IPS-15b (cell line): Measurements from ENCODE around the gene ZWILCH.
A peak's percentile ranks its signal among the peaks of the same experiment; 100 is the strongest.
"Not testable (repeated sequence)": the region's sequence is repeated elsewhere in the genome, so short reads cannot be mapped to it uniquely, and the experiment has no call there.

Source experiments
- H3K27me3 ChIP-seq: one replicate; pipeline ENCODE4 v1.6.1; 2013; ENCODE audit warnings: low read length; ENCODE audit not compliant: control insufficient read depth, insufficient read depth
- H3K36me3 ChIP-seq: one replicate; pipeline ENCODE4 v1.6.1; 2013; ENCODE audit warnings: low read length; ENCODE audit not compliant: control insufficient read depth, insufficient read depth
- H3K4me1 ChIP-seq: one replicate; pipeline ENCODE4 v1.6.1; 2013; ENCODE audit warnings: mild to moderate bottlenecking, low read length; ENCODE audit not compliant: control insufficient read depth, insufficient read depth
- H3K4me3 ChIP-seq: one replicate; pipeline ENCODE4 v1.5.1; 2013; ENCODE audit warnings: low read depth, low read length
- H3K9ac ChIP-seq: one replicate; pipeline ENCODE4 v1.6.1; 2013; ENCODE audit warnings: low read depth, mild to moderate bottlenecking, low read length
- H3K9me3 ChIP-seq: one replicate; pipeline ENCODE4 v1.6.1; 2013; ENCODE audit warnings: mild to moderate bottlenecking, low read length; ENCODE audit not compliant: control insufficient read depth, insufficient read depth

Gene ZWILCH

DNA sequence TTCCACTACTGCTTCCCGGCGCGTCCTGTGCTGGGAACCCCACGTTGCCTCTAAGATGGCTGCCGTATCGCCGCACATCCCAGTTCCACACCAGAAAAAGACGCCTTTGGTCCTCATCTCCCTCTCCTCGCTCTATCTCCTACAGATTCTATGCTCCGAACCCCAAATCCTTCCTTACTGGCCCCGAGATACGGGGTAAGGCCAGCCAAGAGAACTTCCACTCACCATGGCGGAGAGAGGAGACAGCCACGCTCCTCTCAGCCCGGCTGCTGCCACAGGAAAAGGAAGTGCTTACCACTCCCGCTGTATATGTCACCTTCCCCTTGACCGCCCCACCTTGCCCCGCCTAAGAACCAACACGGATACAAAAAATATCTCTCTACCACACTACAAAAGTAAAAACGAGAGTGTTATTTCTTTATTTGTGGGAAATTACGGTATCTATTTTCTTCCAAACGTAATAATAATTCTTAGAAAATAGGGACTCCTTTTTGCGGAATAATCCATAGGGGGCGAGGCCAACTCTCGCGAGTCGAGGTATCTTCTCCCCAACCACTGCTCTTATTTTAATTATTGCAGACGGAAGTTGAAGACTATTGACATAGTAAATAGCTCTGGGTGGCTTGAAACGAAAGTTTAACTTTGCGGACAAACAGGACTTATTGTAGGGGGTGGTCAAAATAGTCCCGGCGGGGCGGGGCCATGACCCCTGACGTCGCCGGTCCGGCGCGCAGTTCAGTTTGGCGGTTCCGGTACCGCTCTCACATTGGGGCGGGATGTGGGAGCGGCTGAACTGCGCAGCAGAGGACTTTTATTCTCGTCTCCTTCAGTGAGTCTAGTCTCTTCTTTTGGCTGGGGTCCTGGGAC, at the start of gene ZWILCH, which contains the start of gene RPL4:
Gene ZWILCH, plus strand, starts transcription at position 764 of the 867 bp plus-strand sequence. Its CDS starts 13 bp downstream, at position 777.
Gene RPL4, minus strand, starts transcription at position 293 of the 867 bp plus-strand sequence. Its CDS starts 65 bp downstream, at position 228.
- Histone ChIP-seq H3K9ac (peak within 1 kb of the TSS; percentile 99), H3K9me3 (no peaks in the 10 kb centered on the region), H3K36me3 (peaks cover 28% of the 10 kb centered on the region), H3K4me1 (no peaks in the 10 kb centered on the region), H3K4me3 (peak within 1 kb of the TSS; percentile 73), H3K27me3 (no peaks in the 10 kb centered on the region)

GRCh38 chr15:66456211-66456610, 48.9 kb upstream of the ZWILCH start:
- no peaks in the 10 kb centered on the region for H3K9me3 ChIP-seq
- H3K4me1 ChIP-seq: peaks cover 4% of the 10 kb centered on the region
- H3K36me3 ChIP-seq: no peaks in the 10 kb centered on the region
- H3K9ac ChIP-seq: no peak overlapping the region
- H3K27me3 ChIP-seq: no peaks in the 10 kb centered on the region
- H3K4me3 ChIP-seq: no peak overlapping the region

GRCh38 chr15:66459818-66460615, 45.1 kb upstream of the ZWILCH start:
- Histone ChIP-seq H3K27me3 (no peaks in the 10 kb centered on the region), H3K9me3 (no peaks in the 10 kb centered on the region), H3K36me3 (no peaks in the 10 kb centered on the region), H3K9ac (no peak overlapping the region), H3K4me1 (peaks cover 16% of the 10 kb centered on the region), H3K4me3 (no peak overlapping the region)

- H3K4me1 ChIP-seq: peaks cover 16% of the 10 kb centered on the region
- not testable (repeated sequence) for H3K4me3 ChIP-seq, H3K36me3 ChIP-seq, H3K9ac ChIP-seq, H3K9me3 ChIP-seq, H3K27me3 ChIP-seq
Observed at GRCh38 chr15:66461294-66461693, 43.8 kb upstream of the ZWILCH start.

- Histone ChIP-seq H3K4me3 (no peak overlapping the region), H3K9ac (no peak overlapping the region), H3K9me3 (no peaks in the 10 kb centered on the region), H3K4me1 (peaks cover 16% of the 10 kb centered on the region), H3K36me3 (no peaks in the 10 kb centered on the region), H3K27me3 (no peaks in the 10 kb centered on the region)
Observed at GRCh38 chr15:66461917-66462316, 43.2 kb upstream of the ZWILCH start.

- Histone ChIP-seq H3K9ac (no peak overlapping the region), H3K27me3 (no peaks in the 10 kb centered on the region), H3K9me3 (no peaks in the 10 kb centered on the region), H3K4me1 (peaks cover 16% of the 10 kb centered on the region), H3K36me3 (no peaks in the 10 kb centered on the region), H3K4me3 (no peak overlapping the region)
Observed at GRCh38 chr15:66462627-66463026, 42.5 kb upstream of the ZWILCH start.

- peaks cover 12% of the 10 kb centered on the region for H3K4me1 ChIP-seq
- H3K36me3 ChIP-seq: not testable (repeated sequence)
Observed at GRCh38 chr15:66465294-66465693, 39.8 kb upstream of the ZWILCH start.

GRCh38 chr15:66467162-66468040, 37.7 kb upstream of the ZWILCH start:
- H3K27me3 ChIP-seq, H3K4me3 ChIP-seq, H3K9me3 ChIP-seq, H3K36me3 ChIP-seq, H3K9ac ChIP-seq: not testable (repeated sequence)
- H3K4me1 ChIP-seq: peaks cover 15% of the 10 kb centered on the region

More at GRCh38 chr15:66465294-66465693, 39.8 kb upstream of the ZWILCH start:
- not testable (repeated sequence) for H3K9me3 ChIP-seq, H3K4me3 ChIP-seq, H3K27me3 ChIP-seq, H3K9ac ChIP-seq

DNA sequence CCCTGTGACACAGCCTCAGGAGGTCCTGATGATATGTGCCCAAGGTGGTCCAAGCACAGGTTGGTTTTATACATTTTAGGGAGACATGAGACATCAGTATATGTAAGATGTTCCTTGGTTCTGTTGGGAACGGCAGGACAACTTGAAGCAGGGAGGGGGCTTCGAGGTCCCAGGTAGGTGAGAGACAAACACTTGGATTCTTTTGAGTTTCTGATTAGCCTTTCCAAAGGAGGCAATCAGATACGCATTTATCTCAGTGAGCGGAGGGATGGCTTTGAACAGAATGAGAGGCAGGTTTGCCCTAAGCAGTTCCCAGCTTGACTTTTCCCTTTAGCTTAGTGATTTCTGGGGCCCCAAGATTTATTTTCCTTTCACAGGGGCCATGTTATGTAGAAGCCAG, 34.3 kb upstream of the ZWILCH start:
- H3K27me3 ChIP-seq, H3K4me3 ChIP-seq, H3K36me3 ChIP-seq, H3K9ac ChIP-seq, H3K9me3 ChIP-seq: not testable (repeated sequence)
- H3K4me1 ChIP-seq: peaks cover 34% of the 10 kb centered on the region

DNA sequence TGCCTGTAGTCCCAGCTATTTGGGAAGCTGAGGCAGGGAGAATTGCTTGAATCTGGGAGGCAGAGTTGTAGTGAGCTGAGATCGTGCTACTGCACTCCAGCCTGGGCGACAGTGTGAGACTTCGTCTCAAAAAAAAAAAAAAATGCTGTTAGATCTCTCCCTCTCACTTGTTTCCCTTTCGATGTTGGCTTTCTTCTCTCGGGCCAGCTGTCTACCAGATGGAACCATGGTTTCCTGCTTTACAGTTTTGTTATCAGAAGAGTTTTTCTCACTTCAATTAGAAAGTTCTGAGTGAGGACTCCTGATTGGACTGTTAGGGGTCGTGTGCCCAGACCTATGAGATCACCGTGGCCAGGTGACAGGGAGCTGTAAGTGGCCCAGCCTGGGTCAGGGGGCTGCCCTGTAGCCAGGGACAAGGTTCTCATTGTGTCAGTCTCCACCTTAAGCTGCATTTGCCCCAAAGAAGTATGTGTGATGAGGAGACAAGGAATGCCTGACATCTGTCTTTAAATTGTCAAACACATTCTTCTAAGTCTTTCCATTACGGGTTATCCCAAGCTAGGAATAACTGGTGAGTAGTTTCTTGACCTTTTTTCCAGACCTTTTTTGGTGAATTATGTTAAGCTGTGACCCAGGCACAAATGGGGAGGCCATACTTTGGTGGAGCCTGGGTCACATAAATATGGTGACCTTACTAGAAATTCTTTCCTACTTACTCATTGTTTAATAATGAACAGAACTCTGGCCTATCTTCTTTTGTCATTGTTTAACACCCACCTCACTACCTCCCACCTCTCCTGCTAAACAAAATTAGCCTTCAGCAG, 32.7 kb upstream of the ZWILCH start:
- Histone ChIP-seq H3K36me3 (no peaks in the 10 kb centered on the region), H3K9me3 (no peaks in the 10 kb centered on the region), H3K4me3 (no peak overlapping the region), H3K27me3 (no peaks in the 10 kb centered on the region), H3K9ac (peak overlapping the region; percentile 51), H3K4me1 (peaks cover 36% of the 10 kb centered on the region)
